ENCODE results near the gene TUBB4A.

GRCh38 chr19:6524311-6524710 lies 22.2 kb upstream of the TUBB4A start:
- TF ChIP-seq POLR2A (IDR thresholded peaks at IDR 0.05) (no peak), CTCF (IDR thresholded peaks at IDR 0.05) (no peak)

Data from right lobe of liver (tissue), 4 donors.